HG02798 (cell line): ENCODE measurements around the gene WDR74.
"Not testable (repeated sequence)": the region's sequence is repeated elsewhere in the genome, so short reads cannot be mapped to it uniquely, and the experiment has no call there.

Source experiments
- ATAC-seq: cut with Tn5 transposase; IDR thresholded peaks from one replicate; pipeline ENCODE4 v1.9.1; 2021; ENCODE audit warnings: mild to moderate bottlenecking; ENCODE audit not compliant: unreplicated experiment, poor library complexity

The WDR74 gene

GRCh38 chr11:62860835-62861563 is 21.6 kb upstream of the WDR74 start:
- no peak for ATAC-seq

GRCh38 chr11:62859281-62859703 is 19.9 kb upstream of the WDR74 start:
- not testable (repeated sequence) for ATAC-seq

GRCh38 chr11:62858201-62858600 is 18.8 kb upstream of the WDR74 start:
- ATAC-seq, result no peak

- no peak for ATAC-seq
Measured at GRCh38 chr11:62857541-62857982, 18.2 kb upstream of the WDR74 start.

GRCh38 chr11:62856333-62856895 is 17.0 kb upstream of the WDR74 start:
- ATAC-seq, result no peak

- peak; percentile 92 for ATAC-seq
Measured at GRCh38 chr11:62855571-62856332, 16.4 kb upstream of the WDR74 start.

GRCh38 chr11:62854825-62855570 is 15.6 kb upstream of the WDR74 start:
- no peak for ATAC-seq

- no peak for ATAC-seq
Measured at GRCh38 chr11:62854013-62854824, 14.8 kb upstream of the WDR74 start.

GRCh38 chr11:62853279-62853965 is 14.0 kb upstream of the WDR74 start:
- no peak for ATAC-seq

GRCh38 chr11:62852523-62853188 is 13.3 kb upstream of the WDR74 start:
- no peak for ATAC-seq

- ATAC-seq, result no peak
Measured at GRCh38 chr11:62851807-62852522, 12.6 kb upstream of the WDR74 start.

GRCh38 chr11:62850911-62851806 is 11.8 kb upstream of the WDR74 start:
- ATAC-seq, result no peak

- no peak for ATAC-seq
Measured at GRCh38 chr11:62847767-62848314, 8.5 kb upstream of the WDR74 start.

GRCh38 chr11:62846177-62846576 is 6.8 kb upstream of the WDR74 start:
- ATAC-seq, result no peak

- no peak for ATAC-seq
Measured at GRCh38 chr11:62844154-62844553, 4.8 kb upstream of the WDR74 start.

- ATAC-seq, result no peak
Measured at GRCh38 chr11:62843466-62843865, 4.1 kb upstream of the WDR74 start.

- not testable (repeated sequence) for ATAC-seq
Measured at GRCh38 chr11:62842891-62843290, 3.5 kb upstream of the WDR74 start.
